GM15510 (cell line): ENCODE measurements around the gene NPAS3.

Experiments
- POLR2A ChIP-seq: IDR thresholded peaks from 3 replicates; pipeline ENCODE4 v1.6.1; 2011; ENCODE audit warnings: borderline replicate concordance; ENCODE audit not compliant: insufficient read length; ENCODE audit errors: extremely low read depth

NPAS3 gene

DNA sequence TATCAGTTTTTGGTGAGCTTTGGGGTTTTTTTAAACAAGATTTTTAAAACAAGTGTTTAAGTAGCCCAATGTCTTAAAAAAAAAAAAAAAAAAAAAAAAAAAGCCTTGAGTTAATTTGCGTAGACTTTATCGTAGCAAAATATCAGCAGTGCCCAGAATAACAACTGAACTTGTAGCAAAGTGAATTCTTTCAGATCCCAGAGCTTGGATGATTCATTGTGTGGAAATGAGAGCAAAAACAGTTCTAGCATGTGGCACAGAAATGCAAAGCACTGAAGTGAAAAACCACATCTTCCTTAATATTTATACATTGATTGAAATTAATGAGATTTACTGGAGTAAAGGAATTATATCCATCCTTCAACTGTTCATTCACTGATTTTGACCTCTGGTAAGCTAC lies 754.1 kb downstream of the NPAS3 start:
- TF ChIP-seq POLR2A: no peak

DNA sequence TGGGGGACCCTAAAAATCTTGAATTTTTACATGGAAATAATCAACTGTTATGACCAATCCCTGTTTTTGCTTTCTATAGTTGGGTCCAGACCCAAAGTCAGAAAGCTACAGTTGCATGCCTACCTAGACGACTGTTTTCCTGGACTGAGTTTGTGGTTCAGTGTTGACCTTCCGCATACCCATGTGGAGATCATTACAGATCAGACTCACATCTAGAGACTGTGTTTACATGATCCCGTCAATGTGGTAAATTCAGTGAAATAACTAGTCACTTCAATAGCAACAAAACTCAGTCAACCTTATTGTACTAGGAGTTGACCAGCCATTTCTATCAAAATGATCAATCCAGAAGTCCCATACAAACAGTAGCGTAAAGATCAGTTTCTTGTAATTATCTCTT lies 754.6 kb downstream of the NPAS3 start:
- TF ChIP-seq POLR2A: no peak

DNA sequence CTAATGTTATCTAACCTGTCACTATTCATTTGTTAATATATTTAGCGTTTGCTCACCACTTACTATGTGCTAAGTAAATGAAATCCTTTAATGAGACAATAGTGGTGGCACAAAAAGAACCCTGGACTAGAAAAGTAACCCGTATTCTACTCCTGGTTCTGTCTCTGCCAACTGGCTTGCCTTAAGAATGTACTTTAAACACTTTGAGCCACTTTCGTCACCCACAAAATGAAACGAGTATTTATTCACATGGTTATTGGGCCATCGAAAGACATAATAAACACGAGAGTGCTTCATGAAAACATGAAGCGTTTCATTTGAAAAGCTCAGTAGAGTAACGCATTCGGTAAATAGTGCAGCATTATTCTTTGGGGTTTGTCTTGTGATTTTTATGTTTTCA lies 757.5 kb downstream of the NPAS3 start:
- TF ChIP-seq POLR2A: no peak

DNA sequence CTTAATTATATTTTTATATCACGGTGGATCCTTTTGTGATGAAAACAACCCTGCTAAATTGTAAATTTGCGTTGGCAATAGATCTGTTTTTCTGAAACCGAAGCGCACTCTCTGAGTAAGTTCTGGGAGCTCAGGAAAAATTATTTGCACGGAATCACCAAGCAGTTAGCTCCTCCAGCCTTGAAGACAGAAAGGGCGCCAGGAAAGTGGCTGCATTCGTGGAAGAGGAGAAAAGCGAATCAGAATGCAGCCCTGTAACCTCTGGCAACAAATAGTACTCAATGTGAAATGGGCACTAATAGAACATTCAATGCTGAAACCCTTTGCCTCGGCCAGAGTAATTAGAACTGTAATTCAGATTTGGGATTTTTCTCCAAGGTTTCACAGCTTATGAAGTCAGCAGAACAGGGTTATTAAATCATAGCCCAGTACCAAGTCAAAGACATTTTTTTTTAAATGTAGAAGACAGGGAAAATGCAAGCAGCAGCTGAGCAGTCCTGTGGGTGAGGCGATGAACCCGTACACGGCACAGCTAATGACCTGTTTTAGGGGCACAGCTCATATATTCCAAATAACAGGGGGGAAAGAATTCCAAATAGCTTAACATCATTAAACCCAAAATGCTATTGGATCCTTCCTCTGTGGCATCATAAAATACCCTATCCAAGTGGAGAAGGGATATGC lies 760.8 kb downstream of the NPAS3 start:
- no peak for TF ChIP-seq POLR2A

DNA sequence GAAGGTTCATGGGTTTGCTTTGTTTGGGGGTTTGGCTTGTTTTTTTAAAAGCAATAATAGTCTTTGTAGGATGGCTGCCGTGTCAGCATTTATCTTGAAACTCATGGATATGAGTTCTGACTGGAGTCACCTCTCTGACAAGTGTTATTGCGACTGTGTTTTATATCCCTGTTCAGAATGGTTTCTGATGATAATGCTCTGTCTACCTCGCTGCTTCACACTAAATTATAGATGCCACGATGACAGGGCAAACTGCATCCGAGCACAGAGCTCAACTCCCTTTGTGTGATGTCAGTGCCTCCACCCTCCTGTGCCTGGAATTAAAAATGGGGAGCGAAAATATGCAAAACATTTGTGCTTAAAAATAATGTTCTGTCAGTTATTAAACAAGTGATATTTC lies 761.4 kb downstream of the NPAS3 start:
- no peak for TF ChIP-seq POLR2A

DNA sequence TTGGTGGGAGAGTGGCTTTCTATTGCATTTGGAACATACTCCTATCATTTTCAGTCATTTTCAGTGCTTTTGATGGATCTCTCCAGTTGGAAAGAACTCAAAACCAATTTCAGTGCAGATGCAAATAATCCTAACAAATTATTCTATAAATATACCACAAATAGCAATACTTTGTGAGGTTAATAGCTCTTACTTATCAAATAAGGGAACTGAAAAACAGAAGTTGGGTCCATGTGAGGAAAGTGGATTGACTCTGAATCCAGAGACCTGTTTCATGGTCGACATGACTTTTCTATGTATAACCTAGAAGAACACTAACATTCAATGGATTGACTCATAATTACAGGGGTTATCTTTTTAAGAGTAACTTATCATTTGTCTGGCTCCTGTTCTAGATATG lies 763.6 kb downstream of the NPAS3 start:
- TF ChIP-seq POLR2A: no peak

DNA sequence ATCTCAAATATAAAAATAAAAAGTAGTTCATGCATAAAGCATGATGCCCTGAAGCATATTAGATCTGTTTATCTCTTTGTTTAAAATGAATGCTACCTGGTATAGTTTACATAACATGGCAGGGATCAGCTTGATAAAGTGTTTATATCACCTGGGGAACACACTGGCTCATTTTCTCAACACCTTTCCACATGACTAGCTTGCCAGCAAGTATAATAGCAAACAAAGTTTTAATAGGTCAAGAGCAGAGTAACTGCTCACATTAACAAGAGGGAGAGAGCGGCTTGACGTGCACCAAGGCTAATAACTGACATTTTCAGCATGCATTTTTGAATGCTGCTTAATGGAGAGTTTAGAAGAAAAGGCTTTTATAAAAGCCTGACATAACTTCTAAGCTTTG lies 765.8 kb downstream of the NPAS3 start:
- no peak for TF ChIP-seq POLR2A

DNA sequence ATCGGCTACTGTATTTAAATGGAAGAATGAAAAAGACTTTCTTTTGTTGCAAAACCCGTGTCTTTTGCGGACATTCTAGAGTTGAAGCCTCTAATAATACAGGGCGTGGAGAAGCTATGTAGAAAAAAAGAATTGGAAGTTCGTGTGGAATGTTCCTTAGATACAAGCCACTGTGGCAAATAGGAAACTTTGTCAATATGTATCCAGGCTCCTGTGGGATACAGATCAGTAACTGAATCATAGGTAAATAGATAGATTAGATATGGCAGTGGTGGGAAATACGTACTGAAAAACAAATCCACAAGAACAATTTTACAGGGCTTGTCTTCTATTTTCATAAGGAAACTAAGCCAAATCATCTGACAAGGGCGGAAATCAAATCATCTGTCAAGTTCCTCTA lies 766.8 kb downstream of the NPAS3 start:
- TF ChIP-seq POLR2A: no peak

DNA sequence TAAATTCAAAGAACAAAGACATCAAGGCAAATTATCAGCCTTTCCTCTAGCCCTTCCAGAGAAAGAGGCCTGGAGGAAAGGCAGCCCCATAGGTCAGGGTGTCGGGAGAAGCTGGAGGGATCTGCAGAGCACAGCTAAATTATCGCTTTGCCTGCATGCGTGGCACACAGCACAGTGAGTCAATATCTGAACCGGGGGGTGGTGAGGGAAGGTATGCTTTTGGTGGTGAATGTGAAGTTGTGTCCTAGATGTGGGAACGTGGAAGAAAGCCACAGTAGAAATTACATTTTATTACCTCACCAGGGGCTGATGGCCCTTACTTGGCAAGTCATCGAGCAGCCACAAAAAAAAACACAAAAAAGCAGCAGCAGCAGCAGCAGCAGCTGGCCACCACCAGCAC lies 769.0 kb downstream of the NPAS3 start:
- TF ChIP-seq POLR2A: no peak

DNA sequence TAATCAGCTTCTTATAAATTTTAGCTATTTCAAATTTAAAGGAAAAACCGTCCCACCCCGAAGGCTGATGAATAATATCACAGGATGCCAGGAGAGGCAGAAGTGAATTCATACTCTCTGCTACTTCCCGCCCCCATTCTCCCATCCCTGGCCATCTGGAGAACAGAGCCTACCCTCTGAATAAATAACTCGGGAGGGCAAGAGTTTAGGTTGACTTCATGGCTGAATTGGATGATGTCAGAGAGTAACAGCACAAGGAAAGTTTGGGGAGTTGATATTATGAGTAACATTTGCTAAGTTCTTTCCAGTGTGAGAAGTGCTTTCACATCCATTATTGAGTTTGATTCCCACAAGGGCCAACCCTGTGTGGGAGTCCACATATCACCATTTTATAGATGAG lies 770.6 kb downstream of the NPAS3 start:
- no peak for TF ChIP-seq POLR2A

DNA sequence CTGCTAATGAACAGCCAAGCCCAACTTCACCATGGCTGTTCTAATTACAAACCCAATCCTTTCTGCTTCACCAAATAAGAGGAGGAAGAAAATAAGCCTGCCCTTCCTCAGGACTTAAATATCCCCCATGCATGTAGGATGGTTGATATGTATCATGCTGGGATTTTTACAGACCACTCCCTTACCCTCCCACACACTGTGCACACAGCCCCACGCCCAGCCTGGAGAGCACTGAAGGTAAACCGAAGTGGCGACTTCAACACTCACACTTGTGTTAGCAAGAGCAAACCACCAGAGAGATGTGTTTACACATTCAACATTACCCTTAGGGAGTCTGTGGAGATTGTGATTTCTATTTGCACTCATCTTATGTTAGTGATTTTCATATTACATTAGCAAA lies 771.0 kb downstream of the NPAS3 start:
- no peak for TF ChIP-seq POLR2A

DNA sequence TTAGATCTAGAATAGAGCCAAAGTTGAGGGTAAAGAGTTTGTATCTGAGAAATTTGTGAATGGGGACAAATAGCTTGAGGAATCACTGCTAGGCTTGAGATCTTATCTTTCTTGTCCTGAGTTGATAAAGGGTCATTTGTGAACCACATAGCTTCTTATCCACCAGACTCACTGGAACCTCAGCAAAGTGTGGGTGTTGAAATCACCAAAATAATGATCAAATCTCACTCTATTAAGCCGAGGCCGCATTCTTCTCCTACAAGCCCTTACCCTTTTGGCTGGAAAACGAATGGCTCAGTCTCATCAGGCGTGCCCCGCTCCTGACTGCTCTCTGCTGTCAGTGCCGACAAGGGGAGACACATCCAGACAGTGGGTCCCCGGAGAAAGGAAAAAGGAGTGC lies 771.6 kb downstream of the NPAS3 start:
- no peak for TF ChIP-seq POLR2A

DNA sequence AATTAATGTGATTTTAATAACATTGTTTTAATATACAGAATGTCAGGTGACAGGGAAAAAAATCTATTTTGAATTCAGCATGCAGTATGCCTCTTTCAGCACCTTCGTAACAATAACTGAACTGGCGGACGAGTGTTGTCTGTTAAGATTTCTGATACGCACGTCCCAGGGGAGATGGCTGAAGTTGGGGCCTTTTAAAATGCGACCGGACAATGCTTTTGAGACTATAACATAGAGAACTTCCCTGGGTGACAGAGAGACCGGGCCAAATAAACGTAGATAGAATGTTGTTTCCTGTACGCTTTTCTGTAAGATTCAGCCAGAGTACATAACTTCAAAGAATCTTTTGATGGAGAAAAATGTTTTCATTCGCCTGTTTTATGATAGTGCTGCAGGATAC lies 772.5 kb downstream of the NPAS3 start:
- TF ChIP-seq POLR2A: no peak

DNA sequence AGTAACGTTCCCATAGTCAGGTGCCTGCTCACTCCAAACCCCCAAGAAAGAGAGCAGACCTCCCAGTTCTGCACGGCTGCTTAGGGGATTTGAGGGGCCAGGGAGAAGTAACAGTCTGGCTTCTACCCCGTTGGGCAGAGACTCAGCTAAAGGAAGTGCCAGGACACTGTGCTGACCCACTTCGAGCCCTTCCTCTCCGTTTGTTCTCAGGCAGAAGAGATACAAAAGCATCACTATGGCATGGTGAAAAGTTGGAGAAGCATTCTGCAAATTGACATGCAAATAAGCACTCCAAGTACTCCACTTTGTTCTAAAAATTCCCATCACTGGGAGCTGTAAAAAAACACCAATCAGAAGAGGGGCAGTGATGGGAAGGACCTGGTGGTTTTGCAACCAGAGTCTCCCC lies 773.1 kb downstream of the NPAS3 start:
- no peak for TF ChIP-seq POLR2A

DNA sequence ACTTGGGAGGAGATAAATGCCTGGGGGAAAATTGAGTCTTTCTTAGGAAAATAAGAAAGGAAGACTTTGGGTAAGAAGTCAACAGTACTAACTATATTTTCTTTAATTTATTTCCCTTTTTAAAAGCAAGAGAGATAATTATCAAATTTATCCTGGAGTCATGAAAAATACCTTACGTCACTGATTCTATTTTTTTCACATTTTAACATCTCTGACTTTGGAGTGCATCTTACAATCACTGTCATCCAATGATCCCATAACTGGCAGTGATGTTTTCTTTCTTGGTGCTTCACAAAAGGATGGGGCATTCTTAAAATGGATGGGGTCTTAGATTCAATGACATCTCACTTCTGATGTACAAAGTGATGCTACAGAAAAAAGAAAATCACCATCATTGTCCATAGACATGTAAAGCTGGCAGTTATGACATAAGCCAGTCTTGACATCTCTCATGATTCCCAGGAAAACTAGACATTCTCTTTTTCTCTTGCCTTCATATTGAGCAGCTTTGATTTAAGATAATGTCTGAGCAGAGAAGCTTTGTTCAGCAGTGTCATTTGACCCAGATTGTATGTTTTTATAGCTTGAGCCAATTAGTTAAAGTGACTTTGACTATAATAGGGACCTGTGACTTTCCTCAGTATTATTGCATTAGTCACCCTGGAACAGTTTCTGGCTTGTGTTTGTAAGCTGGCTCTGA lies 776.0 kb downstream of the NPAS3 start:
- TF ChIP-seq POLR2A: no peak

DNA sequence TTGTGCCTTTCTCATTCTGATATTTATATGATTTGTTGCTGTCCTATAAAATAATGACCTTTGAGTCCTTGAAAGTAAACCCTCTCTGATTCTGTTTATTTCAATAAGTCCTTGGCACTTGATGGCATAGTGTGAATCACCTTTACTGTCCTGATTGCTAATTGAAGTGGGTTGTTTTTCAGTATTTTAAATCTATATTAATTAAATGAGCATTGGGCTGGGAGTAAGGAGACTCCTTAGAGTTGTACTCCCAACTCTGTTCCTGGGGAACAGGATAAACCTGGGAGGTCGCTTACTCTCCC lies 776.5 kb downstream of the NPAS3 start:
- no peak for TF ChIP-seq POLR2A

DNA sequence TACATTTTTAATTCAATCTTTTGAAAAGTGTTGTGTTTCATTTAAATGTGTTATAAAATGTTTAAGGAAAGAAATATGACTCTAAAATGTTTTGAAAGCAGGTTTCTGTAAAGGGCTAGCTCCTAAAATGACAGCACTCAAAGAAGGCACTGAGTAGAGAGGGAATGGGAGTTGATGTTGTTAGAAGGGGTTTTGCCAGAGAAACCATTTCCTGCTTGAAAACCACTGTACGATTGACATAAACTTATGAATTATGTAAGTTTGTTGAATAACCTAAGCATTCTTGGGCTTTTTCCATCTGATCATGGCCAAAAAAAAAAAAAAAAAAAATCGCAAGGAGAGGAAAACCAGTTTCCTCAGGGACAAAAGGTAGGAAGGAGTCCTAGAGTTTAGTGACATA lies 778.2 kb downstream of the NPAS3 start:
- no peak for TF ChIP-seq POLR2A

DNA sequence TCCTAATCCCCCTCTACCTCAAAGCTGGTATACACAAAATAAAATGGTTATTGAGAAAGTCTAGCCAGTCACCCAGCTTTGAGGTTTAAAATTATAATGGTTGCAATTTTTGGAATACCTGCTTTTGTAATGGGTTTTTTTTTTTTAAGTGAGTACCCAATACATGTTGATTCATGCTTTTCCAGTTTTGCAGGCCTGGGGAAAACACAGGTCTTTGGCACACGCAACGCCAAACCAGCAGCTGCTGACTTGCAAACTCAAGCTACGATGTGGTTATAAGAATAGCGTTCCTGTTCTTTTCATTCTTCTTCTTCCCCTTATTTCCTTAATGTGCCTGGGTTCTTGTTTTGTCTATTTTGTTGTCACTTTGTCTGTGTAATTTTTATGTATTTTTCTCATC lies 779.2 kb downstream of the NPAS3 start:
- TF ChIP-seq POLR2A: no peak

DNA sequence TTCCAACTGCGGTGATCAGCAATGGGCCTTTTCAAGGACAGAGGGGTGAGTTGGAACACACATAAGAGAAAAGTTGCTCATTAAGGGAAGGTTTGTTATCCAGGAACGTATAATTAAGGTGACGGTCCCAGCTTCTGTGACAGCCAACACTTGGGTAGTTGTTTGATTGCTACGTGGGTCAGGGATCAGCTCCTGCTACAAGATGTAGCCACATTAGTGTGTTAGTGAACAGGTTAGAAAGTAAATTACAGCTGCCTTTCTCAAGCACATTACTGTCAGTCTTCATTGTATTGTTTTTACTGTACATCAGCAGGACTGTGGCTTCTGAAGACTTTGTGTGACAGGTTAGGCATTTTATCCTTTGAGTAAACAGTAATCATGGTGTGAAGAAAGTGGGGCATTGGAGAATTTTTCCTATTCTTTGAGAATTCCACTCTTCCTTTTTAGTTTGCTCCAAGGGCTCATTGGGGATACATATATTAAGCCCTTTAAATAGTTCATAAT lies 781.7 kb downstream of the NPAS3 start:
- TF ChIP-seq POLR2A: no peak
